K562 (cell line): ENCODE data around the gene CDC45. TPM values are rescaled to one million over a fixed set of nuclear protein-coding genes. Genes with fewer than 3 reads are reported as not detected.

Experiments used
- ATAC-seq: fragments of 200-7000 bp; cut with Tn5 transposase; 3 replicates; pipeline ENCODE4 v1.9.1; 2020; ENCODE audit warnings: moderate library complexity
- BruUV-seq: library from RNA; stranded (reverse); fragments of 400-500 nt; replicated peaks from 2 replicates; lab custom pipeline; 2021; lab: Mats Ljungman, UMichigan
- CTCF ChIA-PET: fragments of 300-600 bp; formaldehyde crosslinking; extraction: SDS; loops from one replicate; lab custom pipeline; 2021; ENCODE audit warnings: low intra/inter-chr PET ratio; lab: Yijun Ruan, JAX
- POLR2A ChIA-PET: fragments of 300-600, 350-650 bp; sonication (Branson Sonifier 250); formaldehyde crosslinking; extraction: SDS; loops from one replicate; lab custom pipeline; 2021; ENCODE audit warnings: antibody characterized with exemption, inconsistent platforms; lab: Yijun Ruan, JAX
- DNase-seq, 4 experiments: peaks; one replicate each; pipeline versions ENCODE4 v3.0.0 to v3.0.0-alpha.2; 2011 to 2018; ENCODE audit warnings: low spot score in 3 of 4, mixed read lengths in 3 of 4; ENCODE audit errors: extremely low read depth in 1 of 4
- FAIRE-seq: peaks from 2 replicates; lab custom pipeline; 2011; peaks lifted over from hg19 to GRCh38; lab: Jason Lieb, UNC
- H2AFZ ChIP-seq: 2 replicates; pipeline ENCODE4 v1.6.0; 2011; ENCODE audit warnings: low read depth, low read length, control low read depth, inconsistent platforms
- H3K27ac ChIP-seq: fragments of 200-600 bp; 3 replicates; pipeline ENCODE4 v1.8.0; 2011; ENCODE audit warnings: low read depth, mild to moderate bottlenecking, control low read depth, inconsistent platforms, low read length, moderate library complexity, mixed read lengths; ENCODE audit errors: extremely low read depth
- H3K27me3 ChIP-seq, 2 experiments: fragments of 300-600 bp in 1 of 2; 2 replicates in 1 of 2; 3 replicates in 1 of 2; pipeline versions ENCODE4 v1.6.0 to v1.8.0; 2011; ENCODE audit warnings: inconsistent platforms in 2 of 2, low read length in 2 of 2, mild to moderate bottlenecking in 1 of 2, mixed read lengths in 1 of 2, moderate library complexity in 1 of 2; ENCODE audit not compliant: control insufficient read depth in 2 of 2, insufficient read depth in 2 of 2
- H3K36me3 ChIP-seq: fragments of 300-600 bp; 3 replicates; pipeline ENCODE4 v1.8.0; 2011; ENCODE audit warnings: mild to moderate bottlenecking, low read length, inconsistent platforms; ENCODE audit not compliant: control insufficient read depth, insufficient read depth
- H3K4me1 ChIP-seq, 2 experiments: fragments of 200-600 bp in 1 of 2; replicated peaks in 1 of 2; 2 replicates in 1 of 2; 3 replicates in 1 of 2; pipeline versions ENCODE4 v1.5.1 to v1.8.0; 2011; ENCODE audit warnings: inconsistent platforms in 2 of 2, low read length in 2 of 2, mild to moderate bottlenecking in 1 of 2, mixed read lengths in 1 of 2, moderate library complexity in 1 of 2; ENCODE audit not compliant: control insufficient read depth in 2 of 2, insufficient read depth in 2 of 2
- H3K4me2 ChIP-seq: 2 replicates; pipeline ENCODE4 v1.6.1; 2011; ENCODE audit warnings: low read length, control low read depth, inconsistent platforms, mixed read lengths; ENCODE audit not compliant: insufficient read depth
- H3K4me3 ChIP-seq: fragments of 200-600 bp; sonication (generic), shearing (Covaris generic); 2 replicates; pipeline ENCODE4 v1.5.1; 2016; ENCODE audit warnings: control low read depth, inconsistent platforms
- H3K79me2 ChIP-seq: fragments of 200-600 bp; 3 replicates; pipeline ENCODE4 v1.8.0; 2011; ENCODE audit warnings: low read length, inconsistent platforms; ENCODE audit not compliant: control insufficient read depth, insufficient read depth
- H3K9ac ChIP-seq, 2 experiments: 2 replicates each; pipeline versions ENCODE4 v1.6.0 to v1.6.1; 2011; ENCODE audit warnings: low read depth in 2 of 2, low read length in 2 of 2, control low read depth in 1 of 2, inconsistent platforms in 1 of 2, mild to moderate bottlenecking in 1 of 2, mixed read lengths in 1 of 2; ENCODE audit not compliant: insufficient read depth in 1 of 2
- H3K9me1 ChIP-seq: one replicate; pipeline ENCODE4 v1.6.0; 2011; ENCODE audit warnings: inconsistent platforms, mild to moderate bottlenecking, low read length, moderate library complexity; ENCODE audit not compliant: control insufficient read depth, insufficient read depth
- H3K9me3 ChIP-seq: replicated peaks from 2 replicates; pipeline ENCODE4 v1.5.1; 2011; ENCODE audit warnings: low read depth, low read length, inconsistent platforms; ENCODE audit not compliant: control insufficient read depth, insufficient read depth
- H4K20me1 ChIP-seq: replicated peaks from 2 replicates; pipeline ENCODE4 v1.6.1; 2011; ENCODE audit warnings: low read length, inconsistent platforms, mixed read lengths; ENCODE audit not compliant: control insufficient read depth, insufficient read depth
- ATF4 ChIP-seq: fragments of 450-650 bp; formaldehyde crosslinking; IDR thresholded peaks from 2 replicates; pipeline ENCODE4 v1.4.0; 2022; ENCODE audit warnings: mild to moderate bottlenecking, moderate library complexity
- BRD4 ChIP-seq: fragments of 200-600 bp; sonication (generic); IDR thresholded peaks from 2 replicates; pipeline ENCODE4 v1.6.1; 2017; ENCODE audit warnings: inconsistent platforms
- CREB5 ChIP-seq: fragments of 250-450 bp; sonication (Bioruptor Pico); IDR thresholded peaks from 2 replicates; pipeline ENCODE4 v1.5.0; 2020; ENCODE audit warnings: mild to moderate bottlenecking
- CSDE1 ChIP-seq, 2 experiments: fragments of 450-650 bp; IDR thresholded peaks; 2 replicates each; pipeline ENCODE4 v1.6.1; 2016; ENCODE audit warnings: mild to moderate bottlenecking in 1 of 2
- DPF2 ChIP-seq: fragments of 450-650 bp; IDR thresholded peaks from 2 replicates; pipeline ENCODE4 v1.6.1; 2016
- GABPB1 ChIP-seq: sonication (generic); formaldehyde crosslinking; IDR thresholded peaks from 2 replicates; pipeline ENCODE4 v1.8.0; 2022; ENCODE audit warnings: mild to moderate bottlenecking, missing genetic modification reagents
- MCM2 ChIP-seq: fragments of 450-650 bp; IDR thresholded peaks from 2 replicates; pipeline ENCODE4 v1.6.1; 2017; ENCODE audit warnings: low read depth, mild to moderate bottlenecking
- NUFIP1 ChIP-seq: fragments of 450-650 bp; IDR thresholded peaks from 2 replicates; pipeline ENCODE4 v1.6.1; 2018; ENCODE audit not compliant: partially characterized antibody
- RBM39 ChIP-seq: fragments of 200-400 bp; formaldehyde crosslinking; optimal IDR thresholded peaks from 2 replicates; pipeline ENCODE3; 2018; ENCODE audit warnings: low read depth, low read length
- SPI1 ChIP-seq: IDR thresholded peaks from 2 replicates; pipeline ENCODE4 v1.6.1; 2011; ENCODE audit warnings: low read depth, low read length, control low read depth, borderline replicate concordance
- ZNF778 ChIP-seq: fragments of 450-650 bp; formaldehyde crosslinking; IDR thresholded peaks from 2 replicates; pipeline ENCODE4 v1.4.0; 2020; ENCODE audit warnings: mild to moderate bottlenecking, moderate library complexity
- WGBS: fragments of 100-300 bp; shearing (Covaris generic); methylation state at CpG from one replicate; pipeline ENCODE4 v1.1.6; 2016; ENCODE audit warnings: low coverage, mixed read lengths; ENCODE audit not compliant: insufficient coverage; ENCODE audit errors: missing lambda C conversion rate; 5-methylcytosine and 5-hydroxymethylcytosine counted together
- in situ Hi-C: fragments of 300-500 bp; cut with MboI; formaldehyde crosslinking; loops from 4 replicates; pipeline ENCODE4 v1.15.0; 2018; ENCODE audit warnings: inconsistent platforms, mixed read lengths
- intact Hi-C: fragments of 100-400 bp; cut with micrococcal nuclease; formaldehyde crosslinking; loops from 2 replicates; pipeline ENCODE4 v1.14.2; 2022
- polyA plus RNA-seq, 8 experiments: library from polyadenylated mRNA; depleted of rRNA in 4 of 8; stranded (reverse) in 5 of 8; unstranded in 3 of 8; fragments of >200 nt; fragmentation: Nextera tagmentation in 2 of 8; fragmentation: Illumina TruSeq in 1 of 8; extraction: Ambion mirVana in 2 of 8; extraction: Trizol in 1 of 8; gene quantifications; 2 replicates each; pipeline versions ENCODE4 v1.2.1 to v1.2.3, GENCODE V29; 2011 to 2014; ENCODE audit warnings: inconsistent platforms in 1 of 8, missing spikeins in 1 of 8
- total RNA-seq, 7 experiments: library from RNA; depleted of rRNA in 6 of 7; stranded (reverse); fragments of >200 nt in 6 of 7; fragmentation: Illumina TruSeq in 2 of 7; extraction: Trizol in 2 of 7; gene quantifications; 2 replicates each; pipeline versions ENCODE4 v1.2.1 to v1.2.3, GENCODE V29; 2011 to 2021; ENCODE audit warnings: low replicate concordance in 1 of 7

Gene CDC45
- total and polyA plus RNA-seq, 9 of the 15 experiments (the other 6 are each of a cell fraction or from before 2014, with no cell fraction given): 251 to 580 (median 410) TPM

- no peak overlapping the region for H3K4me2 ChIP-seq
- no peak overlapping the region for H3K27ac ChIP-seq
- no peak overlapping the region for H2AFZ ChIP-seq
- FAIRE-seq (no peak), DNase-seq (no peak), ATAC-seq (no peak)
- peaks cover 7% of the 10 kb centered on the region for H3K9me1 ChIP-seq
- no peaks in the 10 kb centered on the region for H3K9me3 ChIP-seq
- no peak overlapping the region for H3K4me3 ChIP-seq
- H3K9ac ChIP-seq: no peak overlapping the region
- intact Hi-C loops: no loop called here
- 87% methylated on average over 2 of the region's 2 CpGs for WGBS
- peaks cover 18% of the 10 kb centered on the region; the same call in 1 of the 2 replicates for H4K20me1 ChIP-seq
- H3K4me1 ChIP-seq: peaks cover 0 to 5% of the 10 kb centered on the region in 2 experiments; a peak in 1 of 5 replicates
- H3K36me3 ChIP-seq: peaks cover 99% of the 10 kb centered on the region
- no peaks in the 10 kb centered on the region for H3K27me3 ChIP-seq
- in situ Hi-C loops: no loop called here
- CTCF ChIA-PET: interaction anchor here (0.7 kb wide), 2 partner anchors 54 to 119 kb away, joined by 3 to 5 read pairs; no protein-coding TSS in a partner anchor
- no peaks in the 10 kb centered on the region for H3K79me2 ChIP-seq
- BruUV-seq: no TSS peak
- TF ChIP-seq GABPB1 (0 out of 2 replicates have a peak, but pooled peaks have one; percentile 3), MCM2 (no peak), DPF2 (no peak), BRD4 (no peak), NUFIP1 (no peak), ZNF778 (CRISPR knock-in tag) (no peak), RBM39 (no peak), SPI1 (peak; percentile 58), CSDE1 (IDR thresholded peaks at IDR 0.05) (no peak), ATF4 (CRISPR knock-in tag) (no peak), CREB5 (CRISPR knock-in tag) (no peak)
- POLR2A ChIA-PET: interaction anchor here (0.6 to 6.3 kb wide), 3 partner anchors 11 to 22 kb away, joined by 3 to 46 read pairs (median 22); no protein-coding TSS in a partner anchor
Measured at GRCh38 chr22:19510919-19511341, 31.2 kb downstream of the CDC45 start.
